ENCODE measurements around the gene DESI2.

DNA sequence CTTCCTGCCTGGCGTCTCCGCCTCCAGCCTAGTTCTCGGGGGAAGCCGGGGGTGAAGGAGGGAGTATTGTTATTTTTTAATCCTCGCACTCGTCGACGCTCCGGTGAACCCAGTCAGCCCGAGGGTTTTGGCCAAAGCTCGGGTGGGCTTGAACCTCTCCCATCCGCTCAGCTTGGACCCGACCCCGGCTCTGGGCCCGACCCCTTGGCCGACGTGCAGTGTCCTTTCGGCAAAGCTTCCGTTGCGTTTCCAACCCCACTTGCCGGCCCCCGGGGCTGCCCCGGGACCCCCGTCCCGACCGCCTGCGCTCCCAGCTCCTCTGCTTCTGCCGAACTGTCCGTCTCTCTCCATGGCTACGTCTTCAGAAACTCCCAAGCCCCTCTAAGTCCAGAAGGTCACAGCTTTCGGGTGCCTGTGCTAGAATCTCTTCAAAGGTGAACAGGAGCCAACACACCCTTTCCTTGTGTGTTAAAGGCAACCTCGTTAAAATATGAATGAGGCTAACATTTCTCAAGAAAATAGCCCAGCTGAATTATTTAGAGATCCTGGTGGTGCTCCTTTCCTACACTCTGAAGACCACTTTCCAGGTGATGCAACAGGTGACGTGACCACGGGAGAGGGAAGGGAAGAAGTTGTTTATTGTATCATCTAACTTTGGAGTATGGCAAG is 647 bp downstream of the DESI2 start:
- peak; percentile 10 for TF ChIP-seq PHF8 (IDR thresholded peaks at IDR 0.05; ENCODE audit: borderline replicate concordance, low read depth)
- TF ChIP-seq, protein P1, sequence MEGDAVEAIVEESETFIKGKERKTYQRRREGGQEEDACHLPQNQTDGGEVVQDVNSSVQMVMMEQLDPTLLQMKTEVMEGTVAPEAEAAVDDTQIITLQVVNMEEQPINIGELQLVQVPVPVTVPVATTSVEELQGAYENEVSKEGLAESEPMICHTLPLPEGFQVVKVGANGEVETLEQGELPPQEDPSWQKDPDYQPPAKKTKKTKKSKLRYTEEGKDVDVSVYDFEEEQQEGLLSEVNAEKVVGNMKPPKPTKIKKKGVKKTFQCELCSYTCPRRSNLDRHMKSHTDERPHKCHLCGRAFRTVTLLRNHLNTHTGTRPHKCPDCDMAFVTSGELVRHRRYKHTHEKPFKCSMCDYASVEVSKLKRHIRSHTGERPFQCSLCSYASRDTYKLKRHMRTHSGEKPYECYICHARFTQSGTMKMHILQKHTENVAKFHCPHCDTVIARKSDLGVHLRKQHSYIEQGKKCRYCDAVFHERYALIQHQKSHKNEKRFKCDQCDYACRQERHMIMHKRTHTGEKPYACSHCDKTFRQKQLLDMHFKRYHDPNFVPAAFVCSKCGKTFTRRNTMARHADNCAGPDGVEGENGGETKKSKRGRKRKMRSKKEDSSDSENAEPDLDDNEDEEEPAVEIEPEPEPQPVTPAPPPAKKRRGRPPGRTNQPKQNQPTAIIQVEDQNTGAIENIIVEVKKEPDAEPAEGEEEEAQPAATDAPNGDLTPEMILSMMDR (IDR thresholded peaks at IDR 0.05): no peak; the same call in 1 of the 3 replicates
